ENCODE results near the gene GAL.

The GAL gene

DNA sequence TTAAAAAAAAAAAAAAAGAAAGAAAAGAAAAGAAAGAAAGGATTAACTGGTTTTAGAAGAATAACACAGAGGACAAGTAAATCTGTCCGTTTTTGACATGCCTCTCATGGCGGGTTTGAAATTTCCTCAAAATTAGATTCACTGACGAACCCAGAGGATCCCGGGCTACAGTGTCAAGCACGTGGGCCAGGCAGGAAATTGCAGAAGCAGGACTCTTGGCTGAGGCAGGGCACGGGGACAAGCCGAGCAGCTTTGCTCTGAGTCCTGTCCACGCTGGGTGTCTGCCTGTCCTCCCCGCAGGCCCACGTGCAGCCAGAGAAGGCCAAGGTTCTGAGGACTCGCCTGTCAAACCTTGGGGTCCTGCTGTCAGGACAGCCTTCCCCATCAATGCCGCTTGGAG lies 24.7 kb downstream of the GAL start:
- TF ChIP-seq, protein P1, sequence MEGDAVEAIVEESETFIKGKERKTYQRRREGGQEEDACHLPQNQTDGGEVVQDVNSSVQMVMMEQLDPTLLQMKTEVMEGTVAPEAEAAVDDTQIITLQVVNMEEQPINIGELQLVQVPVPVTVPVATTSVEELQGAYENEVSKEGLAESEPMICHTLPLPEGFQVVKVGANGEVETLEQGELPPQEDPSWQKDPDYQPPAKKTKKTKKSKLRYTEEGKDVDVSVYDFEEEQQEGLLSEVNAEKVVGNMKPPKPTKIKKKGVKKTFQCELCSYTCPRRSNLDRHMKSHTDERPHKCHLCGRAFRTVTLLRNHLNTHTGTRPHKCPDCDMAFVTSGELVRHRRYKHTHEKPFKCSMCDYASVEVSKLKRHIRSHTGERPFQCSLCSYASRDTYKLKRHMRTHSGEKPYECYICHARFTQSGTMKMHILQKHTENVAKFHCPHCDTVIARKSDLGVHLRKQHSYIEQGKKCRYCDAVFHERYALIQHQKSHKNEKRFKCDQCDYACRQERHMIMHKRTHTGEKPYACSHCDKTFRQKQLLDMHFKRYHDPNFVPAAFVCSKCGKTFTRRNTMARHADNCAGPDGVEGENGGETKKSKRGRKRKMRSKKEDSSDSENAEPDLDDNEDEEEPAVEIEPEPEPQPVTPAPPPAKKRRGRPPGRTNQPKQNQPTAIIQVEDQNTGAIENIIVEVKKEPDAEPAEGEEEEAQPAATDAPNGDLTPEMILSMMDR (IDR thresholded peaks at IDR 0.05; ENCODE audit: poor library complexity, severe bottlenecking): no peak
- Histone ChIP-seq H3K27me3 (ENCODE audit: insufficient read depth, poor library complexity, severe bottlenecking) (no peaks in the 10 kb centered on the region), H3K4me1 (ENCODE audit: insufficient read depth, poor library complexity, severe bottlenecking) (no peaks in the 10 kb centered on the region), H3K4me3 (ENCODE audit: severe bottlenecking) (no peak overlapping the region), H3K27ac (ENCODE audit: poor library complexity, severe bottlenecking) (no peak overlapping the region), H3K36me3 (ENCODE audit: low read depth) (no peaks in the 10 kb centered on the region), H3K9me3 (ENCODE audit: severe bottlenecking) (no peaks in the 10 kb centered on the region)
- DNase-seq (ENCODE audit: low spot score) (no peak), ATAC-seq (ENCODE audit: low read depth) (no peak)

DNA sequence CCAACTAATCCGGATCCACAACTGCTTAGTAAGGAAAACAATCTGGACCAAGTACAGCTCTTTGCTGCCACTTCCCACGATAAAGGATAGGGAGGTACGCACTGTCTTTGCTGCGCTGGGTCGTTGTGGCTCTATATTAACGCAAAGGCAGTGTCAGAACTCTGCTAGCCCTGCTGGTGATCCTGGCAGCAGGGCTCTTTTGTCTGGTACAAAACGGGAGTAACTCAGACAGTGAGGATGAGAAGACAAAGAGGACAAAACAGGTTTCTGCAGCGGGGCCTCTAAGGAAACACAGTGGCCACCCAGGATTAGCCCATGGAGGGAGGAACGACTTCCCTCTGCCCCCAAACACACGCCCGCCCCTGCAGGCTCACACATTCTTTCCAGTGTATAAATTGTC lies 26.1 kb downstream of the GAL start:
- no peaks in the 10 kb centered on the region for H3K36me3 ChIP-seq (ENCODE audit: low read depth)
- H3K9me3 ChIP-seq (ENCODE audit: severe bottlenecking): no peaks in the 10 kb centered on the region
- no peaks in the 10 kb centered on the region for H3K4me1 ChIP-seq (ENCODE audit: insufficient read depth, poor library complexity, severe bottlenecking)
- DNase-seq (ENCODE audit: low spot score): no peak
- H3K4me3 ChIP-seq (ENCODE audit: severe bottlenecking): no peak overlapping the region
- ATAC-seq (ENCODE audit: low read depth): no peak
- H3K27me3 ChIP-seq (ENCODE audit: insufficient read depth, poor library complexity, severe bottlenecking): no peaks in the 10 kb centered on the region
- H3K27ac ChIP-seq (ENCODE audit: poor library complexity, severe bottlenecking): no peak overlapping the region
- TF ChIP-seq, protein P1 (IDR thresholded peaks at IDR 0.05; ENCODE audit: poor library complexity, severe bottlenecking): no peak

DNA sequence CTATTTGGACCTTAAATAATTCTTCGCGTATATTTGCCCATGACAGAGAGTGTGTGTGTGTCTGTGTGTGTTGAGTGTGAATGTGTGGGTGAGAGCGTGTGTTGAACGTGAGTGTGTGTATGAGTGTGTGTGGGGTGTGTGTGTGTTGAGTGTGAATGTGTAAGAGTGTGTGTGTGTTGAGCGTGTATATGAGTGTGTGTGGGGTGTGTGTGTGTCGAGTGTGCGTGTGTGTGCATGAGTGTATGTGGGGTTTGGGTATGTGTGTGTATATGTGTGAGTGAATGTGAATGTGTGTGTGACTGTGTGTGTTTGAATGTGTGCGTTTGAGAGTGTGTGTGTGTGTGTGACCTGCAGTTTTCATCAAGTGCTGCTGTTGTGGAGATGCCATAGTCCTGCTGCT lies 26.8 kb downstream of the GAL start:
- H3K36me3 ChIP-seq (ENCODE audit: low read depth): no peaks in the 10 kb centered on the region
- H3K4me1 ChIP-seq (ENCODE audit: insufficient read depth, poor library complexity, severe bottlenecking): no peaks in the 10 kb centered on the region
- no peaks in the 10 kb centered on the region for H3K9me3 ChIP-seq (ENCODE audit: severe bottlenecking)
- TF ChIP-seq, protein P1 (IDR thresholded peaks at IDR 0.05; ENCODE audit: poor library complexity, severe bottlenecking): no peak
- no peak overlapping the region for H3K27ac ChIP-seq (ENCODE audit: poor library complexity, severe bottlenecking)
- ATAC-seq (ENCODE audit: low read depth): no peak
- no peaks in the 10 kb centered on the region for H3K27me3 ChIP-seq (ENCODE audit: insufficient read depth, poor library complexity, severe bottlenecking)
- H3K4me3 ChIP-seq (ENCODE audit: severe bottlenecking): no peak overlapping the region
- no peak for DNase-seq (ENCODE audit: low spot score)

DNA sequence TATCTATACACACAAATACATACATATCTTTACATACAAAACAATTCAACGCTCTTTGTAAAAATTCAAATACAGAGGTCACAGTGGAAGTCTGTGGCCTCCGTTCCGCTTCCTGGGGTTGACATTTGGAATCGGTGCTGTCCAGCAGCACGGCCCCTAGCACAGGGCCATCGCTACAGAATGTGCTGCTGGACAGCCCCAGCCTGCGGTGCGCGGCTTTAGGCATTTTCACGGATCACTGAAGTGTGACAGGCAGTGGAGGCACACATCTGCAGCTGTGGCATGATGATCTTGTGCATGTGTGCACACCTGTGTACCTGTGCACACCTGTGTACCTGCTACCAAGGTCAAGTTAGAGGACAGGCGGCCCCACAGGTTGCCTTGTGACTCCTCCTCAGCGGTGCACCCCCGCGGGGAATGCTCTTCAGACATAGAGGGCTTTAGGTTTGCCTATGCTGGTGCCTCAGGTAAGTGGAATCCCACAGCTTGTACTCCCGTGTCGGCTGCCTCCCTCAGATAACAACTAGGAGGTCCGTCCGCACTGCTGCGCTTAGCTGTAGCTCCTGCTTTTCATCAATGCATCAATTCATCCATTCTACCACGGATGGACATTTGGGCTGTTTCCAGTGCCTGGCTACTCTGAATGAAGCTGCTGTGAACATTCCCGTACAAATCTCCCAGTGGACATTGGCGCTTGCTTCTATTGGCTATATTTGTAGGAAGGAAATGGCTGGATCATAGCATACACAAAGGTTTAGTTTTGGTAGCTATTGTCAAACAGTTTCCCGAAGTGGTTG lies 29.9 kb downstream of the GAL start:
- H3K36me3 ChIP-seq (ENCODE audit: low read depth): no peaks in the 10 kb centered on the region
- DNase-seq (ENCODE audit: low spot score): no peak
- H3K27ac ChIP-seq (ENCODE audit: poor library complexity, severe bottlenecking): no peak overlapping the region
- H3K4me1 ChIP-seq (ENCODE audit: insufficient read depth, poor library complexity, severe bottlenecking): no peaks in the 10 kb centered on the region
- ATAC-seq (ENCODE audit: low read depth): no peak
- TF ChIP-seq, protein P1 (IDR thresholded peaks at IDR 0.05; ENCODE audit: poor library complexity, severe bottlenecking): no peak
- H3K9me3 ChIP-seq (ENCODE audit: severe bottlenecking): no peaks in the 10 kb centered on the region
- no peaks in the 10 kb centered on the region for H3K27me3 ChIP-seq (ENCODE audit: insufficient read depth, poor library complexity, severe bottlenecking)
- H3K4me3 ChIP-seq (ENCODE audit: severe bottlenecking): no peak overlapping the region

DNA sequence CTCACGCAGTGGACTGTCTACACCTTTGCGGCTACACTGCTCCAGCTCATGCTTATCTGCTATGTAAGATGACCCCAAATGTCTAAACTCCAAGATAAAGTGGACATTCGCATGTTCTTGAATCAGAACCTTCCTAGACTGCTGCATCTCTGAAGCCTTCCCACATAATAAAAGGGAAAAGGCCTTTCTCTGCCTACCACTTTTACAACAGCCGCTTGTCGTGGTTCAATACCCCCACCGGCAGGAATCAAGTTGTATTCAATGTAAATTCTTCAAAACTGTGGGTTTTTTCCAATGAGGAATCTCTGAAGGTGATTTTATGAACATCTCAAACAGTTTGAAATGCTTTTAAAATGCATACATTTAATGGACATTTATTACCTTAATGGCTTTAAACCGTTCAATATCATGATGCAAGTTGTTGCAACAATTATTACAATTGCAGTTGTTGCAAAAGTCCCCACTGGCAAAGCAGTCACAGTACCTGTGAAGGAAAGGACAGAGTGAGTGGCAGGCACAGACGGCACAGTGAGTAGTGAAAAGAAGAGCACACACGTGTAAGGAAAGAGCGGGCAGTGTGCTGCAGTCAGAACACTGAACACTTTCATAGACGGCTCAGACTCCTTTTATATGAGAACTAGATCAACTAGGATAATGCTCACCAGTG lies 31.2 kb downstream of the GAL start:
- H3K9me3 ChIP-seq (ENCODE audit: severe bottlenecking): no peaks in the 10 kb centered on the region
- no peaks in the 10 kb centered on the region for H3K27me3 ChIP-seq (ENCODE audit: insufficient read depth, poor library complexity, severe bottlenecking)
- H3K27ac ChIP-seq (ENCODE audit: poor library complexity, severe bottlenecking): no peak overlapping the region
- no peak for DNase-seq (ENCODE audit: low spot score)
- no peak overlapping the region for H3K4me3 ChIP-seq (ENCODE audit: severe bottlenecking)
- no peaks in the 10 kb centered on the region for H3K36me3 ChIP-seq (ENCODE audit: low read depth)
- H3K4me1 ChIP-seq (ENCODE audit: insufficient read depth, poor library complexity, severe bottlenecking): no peaks in the 10 kb centered on the region
- TF ChIP-seq, protein P1 (IDR thresholded peaks at IDR 0.05; ENCODE audit: poor library complexity, severe bottlenecking): no peak
- no peak for ATAC-seq (ENCODE audit: low read depth)
